Choroid plexus epithelial cell (primary cell): ENCODE measurements around the gene OPCML.

Experiments
- DNase-seq: peaks from one replicate; pipeline ENCODE4 v3.0.0-alpha.2; 2010; ENCODE audit warnings: low read depth
- H3K4me3 ChIP-seq: 2 replicates; pipeline ENCODE4 v1.5.1; 2011; ENCODE audit warnings: low read depth, mild to moderate bottlenecking, control low read depth, low read length, moderate library complexity
- TF ChIP-seq, protein P1 (sequence below): conservative IDR thresholded peaks from 2 replicates; pipeline ENCODE4 v1.5.1; 2011; ENCODE audit warnings: low read depth, mild to moderate bottlenecking, control low read depth, inconsistent platforms, low read length, moderate library complexity

The OPCML gene

DNA sequence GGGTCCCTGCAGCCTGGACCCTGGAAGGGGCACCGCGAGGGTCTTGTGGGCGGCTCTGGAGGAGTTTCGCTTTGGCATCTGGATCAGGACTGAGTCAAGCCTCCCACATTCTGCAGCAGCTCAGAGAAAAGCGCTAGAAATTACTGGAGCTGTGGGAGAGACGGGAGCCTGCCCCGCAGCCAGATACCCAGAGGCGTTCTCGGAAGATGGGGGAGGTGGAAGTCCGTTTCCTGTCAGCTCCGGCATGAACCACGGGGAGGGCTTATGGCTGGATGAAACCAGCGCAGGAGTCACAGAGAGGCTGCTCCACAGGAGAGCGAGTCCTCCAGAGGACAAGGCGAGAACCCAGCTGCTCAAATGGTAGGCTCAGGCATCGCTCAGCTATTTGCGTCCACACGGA lies 379.3 kb downstream of the OPCML start:
- DNase-seq = no peak
- H3K4me3 ChIP-seq = no peak overlapping the region
- TF ChIP-seq, protein P1, sequence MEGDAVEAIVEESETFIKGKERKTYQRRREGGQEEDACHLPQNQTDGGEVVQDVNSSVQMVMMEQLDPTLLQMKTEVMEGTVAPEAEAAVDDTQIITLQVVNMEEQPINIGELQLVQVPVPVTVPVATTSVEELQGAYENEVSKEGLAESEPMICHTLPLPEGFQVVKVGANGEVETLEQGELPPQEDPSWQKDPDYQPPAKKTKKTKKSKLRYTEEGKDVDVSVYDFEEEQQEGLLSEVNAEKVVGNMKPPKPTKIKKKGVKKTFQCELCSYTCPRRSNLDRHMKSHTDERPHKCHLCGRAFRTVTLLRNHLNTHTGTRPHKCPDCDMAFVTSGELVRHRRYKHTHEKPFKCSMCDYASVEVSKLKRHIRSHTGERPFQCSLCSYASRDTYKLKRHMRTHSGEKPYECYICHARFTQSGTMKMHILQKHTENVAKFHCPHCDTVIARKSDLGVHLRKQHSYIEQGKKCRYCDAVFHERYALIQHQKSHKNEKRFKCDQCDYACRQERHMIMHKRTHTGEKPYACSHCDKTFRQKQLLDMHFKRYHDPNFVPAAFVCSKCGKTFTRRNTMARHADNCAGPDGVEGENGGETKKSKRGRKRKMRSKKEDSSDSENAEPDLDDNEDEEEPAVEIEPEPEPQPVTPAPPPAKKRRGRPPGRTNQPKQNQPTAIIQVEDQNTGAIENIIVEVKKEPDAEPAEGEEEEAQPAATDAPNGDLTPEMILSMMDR = no peak

DNA sequence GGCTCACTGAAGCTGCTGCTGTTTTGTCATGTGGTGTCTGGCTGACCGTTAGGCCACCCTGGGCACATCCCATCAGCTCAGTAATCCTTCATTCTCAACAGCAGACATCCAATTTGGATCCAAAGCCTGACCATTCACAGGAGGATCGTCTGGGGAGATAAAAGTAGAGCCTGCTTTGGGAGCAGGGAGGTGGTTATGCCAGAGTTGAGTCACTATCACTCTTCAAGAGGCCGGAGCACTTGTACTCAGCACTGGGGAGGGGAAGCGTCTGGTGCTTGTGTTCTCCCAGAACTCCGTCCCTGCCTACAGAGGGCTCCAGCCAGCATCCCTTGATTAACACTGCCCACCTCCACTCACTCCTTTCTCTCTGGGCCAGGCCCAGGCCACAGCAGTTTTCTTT lies 382.6 kb downstream of the OPCML start:
- TF ChIP-seq, protein P1 = no peak
- no peak overlapping the region for H3K4me3 ChIP-seq
- DNase-seq = no peak

DNA sequence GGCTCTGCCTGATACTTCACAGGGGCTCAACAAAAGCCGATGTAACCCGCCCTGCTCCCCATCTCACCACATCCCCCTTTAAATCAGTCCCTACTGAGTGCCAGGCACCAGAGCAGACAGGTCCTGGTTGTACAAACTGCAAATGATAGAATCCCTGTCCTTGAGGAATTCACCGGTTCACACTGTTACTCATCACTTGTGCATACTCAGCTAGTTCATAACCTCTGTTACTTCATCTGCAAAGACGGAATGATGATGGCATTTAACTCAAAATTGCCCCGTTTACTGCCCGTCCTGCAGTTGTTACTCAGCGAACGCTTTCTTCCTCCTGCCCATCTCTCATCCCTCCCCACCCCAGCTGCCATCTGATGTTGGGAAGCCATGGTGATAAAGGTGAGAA lies 384.7 kb downstream of the OPCML start:
- DNase-seq = no peak
- H3K4me3 ChIP-seq = no peak overlapping the region
- TF ChIP-seq, protein P1 = no peak

DNA sequence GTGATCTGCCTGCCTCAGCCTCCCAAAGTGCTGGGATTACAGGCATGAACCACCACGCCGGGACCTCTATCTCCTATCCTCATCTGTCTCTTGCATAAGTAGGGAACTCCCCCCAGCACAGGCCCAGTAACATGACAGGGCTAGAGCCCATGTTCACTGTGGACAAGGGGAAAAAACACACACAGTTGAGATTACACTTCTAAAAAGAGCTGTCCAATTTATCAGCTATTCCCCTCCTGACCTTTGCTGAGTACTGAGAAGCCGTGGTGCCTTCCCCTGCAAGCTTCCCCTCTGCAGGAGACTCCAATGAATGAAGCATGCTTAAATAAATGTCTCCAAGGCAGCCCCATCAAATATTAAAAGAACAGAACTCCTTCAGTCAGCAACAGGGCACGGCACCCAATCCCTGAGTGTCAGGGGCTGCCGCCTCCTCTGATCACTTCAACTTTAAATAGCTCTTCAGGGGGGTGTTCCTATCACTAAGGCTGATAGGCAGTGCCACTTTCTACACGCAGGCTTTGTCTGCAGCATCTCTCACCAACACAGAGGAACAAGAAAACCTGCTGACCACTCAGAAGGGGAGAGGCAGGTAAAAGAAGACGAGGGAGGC lies 385.5 kb downstream of the OPCML start:
- TF ChIP-seq, protein P1 = no peak
- DNase-seq = no peak
- no peak overlapping the region for H3K4me3 ChIP-seq

DNA sequence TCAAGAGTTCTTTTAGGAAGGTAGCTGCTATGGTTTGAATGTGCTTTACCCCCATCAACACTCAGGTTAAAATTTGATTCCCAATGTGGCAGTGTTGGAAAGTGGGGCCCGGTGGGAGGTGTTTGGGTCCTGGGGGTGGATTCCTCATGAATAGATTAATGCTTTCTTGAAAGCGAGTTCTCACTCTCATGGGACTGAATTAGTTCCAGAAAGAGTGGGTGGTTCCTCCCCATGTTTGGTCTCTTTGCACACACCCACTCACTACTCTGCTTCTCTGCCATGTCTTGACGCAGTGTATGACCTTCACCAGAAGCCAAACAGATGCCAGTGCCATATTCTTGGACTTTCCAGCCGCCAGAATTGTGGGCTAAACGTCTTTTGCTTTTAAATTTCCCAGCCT lies 394.4 kb downstream of the OPCML start:
- no peak overlapping the region for H3K4me3 ChIP-seq
- no peak for DNase-seq
- TF ChIP-seq, protein P1 = no peak

DNA sequence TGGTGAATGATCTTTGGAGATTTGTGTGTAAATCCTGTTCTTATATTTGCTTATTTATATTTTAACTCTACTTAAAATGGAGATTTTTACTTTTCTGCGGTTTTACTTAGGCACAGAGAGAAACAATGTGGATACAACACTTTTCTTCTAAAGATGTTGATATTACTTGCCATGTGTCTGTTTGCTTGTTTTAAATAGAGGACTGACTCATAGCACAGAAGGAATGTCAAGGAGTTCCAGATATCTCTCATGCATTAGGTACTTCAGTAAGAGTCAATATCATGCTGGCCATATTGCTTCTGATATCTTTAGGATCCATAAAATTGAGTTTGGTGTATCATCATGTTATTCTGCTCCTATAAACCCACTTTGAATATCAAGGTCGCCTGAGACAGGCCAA lies 395.0 kb downstream of the OPCML start:
- no peak for DNase-seq
- H3K4me3 ChIP-seq = no peak overlapping the region
- TF ChIP-seq, protein P1 = no peak

DNA sequence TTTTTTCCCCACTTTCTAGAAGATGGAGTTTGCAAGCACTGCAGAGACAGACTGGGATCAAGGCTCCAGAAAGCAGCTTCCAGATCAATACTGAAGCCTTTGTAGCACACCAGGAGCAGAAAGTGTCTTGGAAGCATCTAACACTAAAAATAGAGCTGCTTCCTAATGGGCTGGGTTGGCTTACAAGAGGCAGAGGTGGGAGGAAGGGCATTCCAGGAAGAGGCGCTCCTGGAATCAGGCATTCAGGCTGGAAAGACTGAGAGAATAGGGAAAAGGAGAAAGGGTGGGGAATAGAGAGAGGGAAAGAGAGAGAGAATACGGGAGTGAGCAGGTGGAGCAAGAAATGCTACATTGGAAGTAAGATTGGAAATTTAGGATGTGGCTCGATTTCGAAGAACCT lies 395.9 kb downstream of the OPCML start:
- no peak for DNase-seq
- H3K4me3 ChIP-seq = no peak overlapping the region
- TF ChIP-seq, protein P1 = no peak
